ENCODE data around the gene ERBB4. TPM values are rescaled to one million over a fixed set of nuclear protein-coding genes. Genes with fewer than 3 reads are reported as not detected.

ERBB4 gene
- total and polyA plus RNA-seq, 2 of the 8 experiments (the other 6 are each of a cell fraction or from before 2014, with no cell fraction given), result 0.34 to 1.3 TPM

DNA sequence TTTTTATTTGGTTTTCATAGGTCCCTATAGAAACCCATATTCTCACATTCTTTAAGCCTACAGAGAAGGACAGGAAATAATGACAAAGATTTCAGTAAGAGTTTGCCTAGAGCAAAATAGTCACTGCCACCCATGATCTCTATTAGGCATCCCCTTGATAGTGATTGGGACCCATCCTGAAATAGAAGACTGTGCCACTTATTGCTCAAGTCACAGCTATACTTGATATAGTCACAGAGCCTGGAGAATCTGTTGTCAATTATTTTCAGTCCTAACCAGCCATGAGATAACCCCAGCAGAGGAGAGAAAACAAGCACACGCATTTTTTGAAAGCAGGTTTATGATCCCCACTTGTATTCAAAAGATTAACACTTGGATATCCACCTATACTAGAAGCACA lies 8.2 kb downstream of the ERBB4 start:
- 90% methylated on average over 1 of the region's 1 CpG; no CpG with 5 or more reads in 1 of the 2 experiments for WGBS, 2 experiments (ENCODE audit: extremely low coverage in 1 of 2, insufficient coverage in 1 of 2, insufficient read length in 1 of 2, insufficient replicate concordance in 2 of 2, low coverage in 1 of 2, low lambda C conversion rate in 2 of 2, missing lambda C conversion rate in 1 of 2)
- no peak overlapping the region for H3K14ac ChIP-seq (ENCODE audit: insufficient read length)
- no peak overlapping the region for H4K91ac ChIP-seq (replicated peaks; ENCODE audit: insufficient read length, low read length)
- peaks cover 0 to 1% of the 10 kb centered on the region in 2 experiments for H4K20me1 ChIP-seq (replicated peaks in 1 of 2; ENCODE audit: control insufficient read depth in 1 of 2, insufficient read depth in 2 of 2, low read length in 2 of 2)
- peaks cover 0 to 3% (median 2%) of the 10 kb centered on the region in 4 experiments; a peak in 3 of 7 replicates for H3K27me3 ChIP-seq (replicated peaks in 1 of 4; ENCODE audit: control insufficient read depth in 3 of 4, extremely low read depth in 1 of 4, insufficient read depth in 3 of 4, low read length in 3 of 4)
- H2BK120ac ChIP-seq (replicated peaks; ENCODE audit: low read depth, low read length), result no peak overlapping the region
- H2BK20ac ChIP-seq (ENCODE audit: low read length), result no peak overlapping the region
- H3K9ac ChIP-seq (replicated peaks in 1 of 4; ENCODE audit: extremely low read depth in 1 of 4, low read depth in 3 of 4, low read length in 3 of 4), result no peak overlapping the region
- no peak overlapping the region for H2BK15ac ChIP-seq (ENCODE audit: low read length)
- H3K4me1 ChIP-seq (replicated peaks in 1 of 4; ENCODE audit: control insufficient read depth in 3 of 4, insufficient read depth in 4 of 4, low read length in 3 of 4), result no peaks in the 10 kb centered on the region
- H3K4ac ChIP-seq (replicated peaks; ENCODE audit: insufficient read length, low read depth, low read length), result no peak overlapping the region
- H3K23me2 ChIP-seq (ENCODE audit: low read depth, low read length), result no peaks in the 10 kb centered on the region
- no peak overlapping the region for H4K8ac ChIP-seq (ENCODE audit: extremely low read depth, insufficient read depth, low read length)
- H3K36me3 ChIP-seq (ENCODE audit: control insufficient read depth in 2 of 4, insufficient read depth in 4 of 4, low read length in 3 of 4), result no peaks in the 10 kb centered on the region
- H3K27ac ChIP-seq (ENCODE audit: low read depth, low read length), result no peak overlapping the region
- H3K18ac ChIP-seq (ENCODE audit: extremely low read depth, low read length), result no peak overlapping the region
- H2BK12ac ChIP-seq (ENCODE audit: low read depth, low read length), result no peak overlapping the region
- H2AFZ ChIP-seq (ENCODE audit: low read length), result no peak overlapping the region
- H2AK5ac ChIP-seq (ENCODE audit: low read depth, low read length), result no peak overlapping the region
- no peaks in the 10 kb centered on the region for H3K9me3 ChIP-seq (ENCODE audit: insufficient read depth in 2 of 2, low read depth in 1 of 2, low read length in 1 of 2)
- no peak for DNase-seq (ENCODE audit: low read depth in 1 of 2, low spot score in 2 of 2)
- H3K23ac ChIP-seq (ENCODE audit: insufficient read length), result no peak overlapping the region
- no peak overlapping the region for H3K56ac ChIP-seq (replicated peaks; ENCODE audit: insufficient read length, low read depth, low read length)
- POLR2A ChIA-PET (ENCODE audit: partially characterized antibody), result no interaction called here
- H3K79me2 ChIP-seq (ENCODE audit: control insufficient read depth in 1 of 2, insufficient read depth in 2 of 2, low read length in 2 of 2), result no peaks in the 10 kb centered on the region
- H3K4me3 ChIP-seq (ENCODE audit: extremely low read depth in 1 of 4, insufficient read depth in 2 of 4, low read depth in 3 of 4, low read length in 4 of 4), result no peak overlapping the region
- no peak overlapping the region for H3K4me2 ChIP-seq (ENCODE audit: insufficient read depth in 1 of 2, low read depth in 2 of 2, low read length in 2 of 2)
- no peak overlapping the region for H4K5ac ChIP-seq (ENCODE audit: insufficient read length, low read depth, low read length)
- H2BK5ac ChIP-seq (ENCODE audit: low read depth, low read length), result no peak overlapping the region
- no peaks in the 10 kb centered on the region for H3K79me1 ChIP-seq (ENCODE audit: low read depth, low read length)
- FAIRE-seq, result no peak
- CTCF ChIA-PET (ENCODE audit: partially characterized antibody), result interaction anchor here (1.3 to 2.3 kb wide), 2 partner anchors 10 to 351 kb away, joined by 4 to 8 read pairs; no protein-coding TSS in a partner anchor
- TF ChIP-seq, protein P1, sequence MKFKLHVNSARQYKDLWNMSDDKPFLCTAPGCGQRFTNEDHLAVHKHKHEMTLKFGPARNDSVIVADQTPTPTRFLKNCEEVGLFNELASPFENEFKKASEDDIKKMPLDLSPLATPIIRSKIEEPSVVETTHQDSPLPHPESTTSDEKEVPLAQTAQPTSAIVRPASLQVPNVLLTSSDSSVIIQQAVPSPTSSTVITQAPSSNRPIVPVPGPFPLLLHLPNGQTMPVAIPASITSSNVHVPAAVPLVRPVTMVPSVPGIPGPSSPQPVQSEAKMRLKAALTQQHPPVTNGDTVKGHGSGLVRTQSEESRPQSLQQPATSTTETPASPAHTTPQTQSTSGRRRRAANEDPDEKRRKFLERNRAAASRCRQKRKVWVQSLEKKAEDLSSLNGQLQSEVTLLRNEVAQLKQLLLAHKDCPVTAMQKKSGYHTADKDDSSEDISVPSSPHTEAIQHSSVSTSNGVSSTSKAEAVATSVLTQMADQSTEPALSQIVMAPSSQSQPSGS (IDR thresholded peaks at IDR 0.05; ENCODE audit: low read length), result no peak
- TF ChIP-seq GTF2F1 (IDR thresholded peaks at IDR 0.05; ENCODE audit: borderline replicate concordance, low read depth, low read length), result no peak
- TF ChIP-seq EGR1 (IDR thresholded peaks at IDR 0.05; ENCODE audit: borderline replicate concordance, low read depth, low read length), result no peak
- TF ChIP-seq EP300 (IDR thresholded peaks at IDR 0.05; ENCODE audit: borderline replicate concordance in 1 of 2, low read depth in 2 of 2, low read length in 2 of 2), result no peak
- no peak for TF ChIP-seq KDM5A (IDR thresholded peaks at IDR 0.05; ENCODE audit: low read length)
- TF ChIP-seq KDM1A (IDR thresholded peaks at IDR 0.05; ENCODE audit: borderline replicate concordance, low read length), result no peak
- no peak for TF ChIP-seq RAD21 (IDR thresholded peaks at IDR 0.05 in 1 of 2, conservative IDR thresholded peaks at IDR 0.05 in 1 of 2; ENCODE audit: low read depth in 2 of 2, low read length in 2 of 2)
- no peak for TF ChIP-seq CHD2 (IDR thresholded peaks at IDR 0.05; ENCODE audit: low read length)
- no peak for TF ChIP-seq CBX5 (IDR thresholded peaks at IDR 0.05; ENCODE audit: low read depth, low read length)
- TF ChIP-seq ATF3 (IDR thresholded peaks at IDR 0.05; ENCODE audit: insufficient read depth, low read depth, low read length), result no peak
- no peak for TF ChIP-seq CBX8 (IDR thresholded peaks at IDR 0.05; ENCODE audit: borderline replicate concordance, low read depth, low read length)
